AG04449 (cell line): Measurements from ENCODE around the gene FHOD3.

Experiments used
- CTCF ChIA-PET: fragments of 350-600 bp; formaldehyde crosslinking; extraction: SDS; loops from one replicate; lab custom pipeline; 2021; ENCODE audit warnings: antibody characterized with exemption; lab: Yijun Ruan, JAX
- POLR2A ChIA-PET: fragments of 400-600, 350-600 bp; formaldehyde crosslinking; extraction: SDS; loops from one replicate; lab custom pipeline; 2020; ENCODE audit warnings: antibody characterized with exemption, inconsistent platforms; lab: Yijun Ruan, JAX
- DNase-seq: peaks from one replicate; pipeline ENCODE4 v3.0.0-alpha.2; 2010; ENCODE audit warnings: low read depth, low spot score
- H3K4me3 ChIP-seq: 2 replicates; pipeline ENCODE4 v1.5.1; 2011; ENCODE audit warnings: low read depth, mild to moderate bottlenecking, control low read depth, low read length
- CTCF ChIP-seq: IDR thresholded peaks from one replicate; pipeline ENCODE4 v1.5.1; 2011; ENCODE audit warnings: mild to moderate bottlenecking, moderate library complexity, low read length, control low read depth, inconsistent platforms; ENCODE audit not compliant: insufficient read depth; ENCODE audit errors: missing control alignments

FHOD3 gene

GRCh38 chr18:36558234-36558633 lies 260.7 kb downstream of the FHOD3 start:
- DNase-seq: no peak
- ChIA-PET CTCF (interaction anchor here (1.0 to 1.5 kb wide), 2 partner anchors 15 to 130 kb away, joined by 3 read pairs; no protein-coding TSS in a partner anchor), POLR2A (interaction anchor here (0.7 kb wide), 1 partner anchor 428 kb away, joined by 3 read pairs; no protein-coding TSS in a partner anchor)

GRCh38 chr18:36559149-36559857 lies 261.8 kb downstream of the FHOD3 start:
- H3K4me3 ChIP-seq: no peak overlapping the region
- no peak for DNase-seq
- no peak for TF ChIP-seq CTCF
- ChIA-PET CTCF (interaction anchor here (6.0 kb wide), 1 partner anchor 13 kb away, joined by 33 read pairs; no protein-coding TSS in a partner anchor), POLR2A (no interaction called here)

More at GRCh38 chr18:36558234-36558633, 260.7 kb downstream of the FHOD3 start:
- H3K4me3 ChIP-seq: no peak overlapping the region
- TF ChIP-seq CTCF: no peak

GRCh38 chr18:36560187-36560586 lies 262.7 kb downstream of the FHOD3 start:
- no peak overlapping the region for H3K4me3 ChIP-seq
- DNase-seq: no peak
- ChIA-PET CTCF (interaction anchor here (1.2 to 6.0 kb wide), 2 partner anchors 12 to 127 kb away, joined by 3 to 33 read pairs; no protein-coding TSS in a partner anchor), POLR2A (no interaction called here)
- no peak for TF ChIP-seq CTCF

GRCh38 chr18:36561046-36561445 lies 263.5 kb downstream of the FHOD3 start:
- ChIA-PET CTCF (interaction anchor here (0.7 to 6.0 kb wide), 3 partner anchors 11 to 196 kb away, joined by 3 to 33 read pairs (median 3); no protein-coding TSS in a partner anchor), POLR2A (no interaction called here)
- H3K4me3 ChIP-seq: no peak overlapping the region
- no peak for TF ChIP-seq CTCF
- DNase-seq: no peak

GRCh38 chr18:36564841-36565240 lies 267.3 kb downstream of the FHOD3 start:
- CTCF ChIA-PET: interaction anchor here (0.8 to 6.0 kb wide), 2 partner anchors 7 to 266 kb away, joined by 3 to 33 read pairs; no protein-coding TSS in a partner anchor
- DNase-seq: no peak
- no peak for TF ChIP-seq CTCF
- POLR2A ChIA-PET: no interaction called here
- H3K4me3 ChIP-seq: no peak overlapping the region

- TF ChIP-seq CTCF: no peak
- CTCF ChIA-PET: interaction anchor here (0.7 kb wide), 1 partner anchor 11 kb away, joined by 3 read pairs; no protein-coding TSS in a partner anchor
These were observed 270.3 kb downstream of the FHOD3 start for GRCh38 chr18:36567800-36568199.

More at GRCh38 chr18:36567800-36568199, 270.3 kb downstream of the FHOD3 start:
- H3K4me3 ChIP-seq: no peak overlapping the region
- DNase-seq: no peak
- POLR2A ChIA-PET: no interaction called here
